Measurements from ENCODE around the gene HOXA10.

HOXA10 gene

GRCh38 chr7:27173956-27174873 is at the start of gene HOXA10:
HOXA10 (minus strand) TSS chr7:27174320; CDS start chr7:27174306, 14 bp downstream.
- FAIRE-seq = no peak

- FAIRE-seq = no peak
These were observed 47.2 kb upstream of the HOXA10 start for GRCh38 chr7:27221201-27221797.

GRCh38 chr7:27220440-27220955 is 46.4 kb upstream of the HOXA10 start:
- FAIRE-seq = no peak

GRCh38 chr7:27219821-27220220 is 45.7 kb upstream of the HOXA10 start:
- FAIRE-seq = no peak

- no peak for FAIRE-seq
These were observed 43.8 kb upstream of the HOXA10 start for GRCh38 chr7:27217951-27218350.

GRCh38 chr7:27215356-27215755 is 41.2 kb upstream of the HOXA10 start:
- FAIRE-seq = no peak

GRCh38 chr7:27214239-27214950 is 40.3 kb upstream of the HOXA10 start:
- no peak for FAIRE-seq

GRCh38 chr7:27213433-27214238 is 39.5 kb upstream of the HOXA10 start:
- FAIRE-seq = no peak

- no peak for FAIRE-seq
These were observed 38.6 kb upstream of the HOXA10 start for GRCh38 chr7:27212497-27213432.

- FAIRE-seq = no peak
These were observed 37.7 kb upstream of the HOXA10 start for GRCh38 chr7:27211764-27212204.

GRCh38 chr7:27211084-27211446 is 36.9 kb upstream of the HOXA10 start:
- no peak for FAIRE-seq

- no peak for FAIRE-seq
These were observed 36.4 kb upstream of the HOXA10 start for GRCh38 chr7:27210441-27211083.

GRCh38 chr7:27209933-27210440 is 35.9 kb upstream of the HOXA10 start:
- no peak for FAIRE-seq

GRCh38 chr7:27208998-27209397 is 34.9 kb upstream of the HOXA10 start:
- no peak for FAIRE-seq

- no peak for FAIRE-seq
These were observed 33.3 kb upstream of the HOXA10 start for GRCh38 chr7:27207348-27207985.

- no peak for FAIRE-seq
These were observed 31.5 kb upstream of the HOXA10 start for GRCh38 chr7:27205325-27206280.

- no peak for FAIRE-seq
These were observed 30.8 kb upstream of the HOXA10 start for GRCh38 chr7:27204851-27205322.

- FAIRE-seq = no peak
These were observed 30.0 kb upstream of the HOXA10 start for GRCh38 chr7:27203964-27204594.
